Transverse colon (tissue), 4 donors: ENCODE measurements around the gene GNG13.

Experiments used
- POLR2AphosphoS5 ChIP-seq, 3 donors: sonication (generic); formaldehyde crosslinking; IDR thresholded peaks; one replicate each; pipeline ENCODE4 v1.6.1; 2016; ENCODE audit warnings: antibody characterized with exemption in 3 of 3
- TF ChIP-seq, protein P1 (sequence below), 5 experiments: fragments of 200-600 bp in 3 of 5; fragments of 450-650 bp in 2 of 5; sonication (generic) in 3 of 5; IDR thresholded peaks; 1 replicate in 2 of 5; 2 replicates in 3 of 5; pipeline ENCODE4 v1.5.1; 2016 to 2017; ENCODE audit warnings: antibody characterized with exemption in 5 of 5, inconsistent platforms in 3 of 5, mild to moderate bottlenecking in 2 of 5, moderate library complexity in 1 of 5

- TF ChIP-seq, protein P1, sequence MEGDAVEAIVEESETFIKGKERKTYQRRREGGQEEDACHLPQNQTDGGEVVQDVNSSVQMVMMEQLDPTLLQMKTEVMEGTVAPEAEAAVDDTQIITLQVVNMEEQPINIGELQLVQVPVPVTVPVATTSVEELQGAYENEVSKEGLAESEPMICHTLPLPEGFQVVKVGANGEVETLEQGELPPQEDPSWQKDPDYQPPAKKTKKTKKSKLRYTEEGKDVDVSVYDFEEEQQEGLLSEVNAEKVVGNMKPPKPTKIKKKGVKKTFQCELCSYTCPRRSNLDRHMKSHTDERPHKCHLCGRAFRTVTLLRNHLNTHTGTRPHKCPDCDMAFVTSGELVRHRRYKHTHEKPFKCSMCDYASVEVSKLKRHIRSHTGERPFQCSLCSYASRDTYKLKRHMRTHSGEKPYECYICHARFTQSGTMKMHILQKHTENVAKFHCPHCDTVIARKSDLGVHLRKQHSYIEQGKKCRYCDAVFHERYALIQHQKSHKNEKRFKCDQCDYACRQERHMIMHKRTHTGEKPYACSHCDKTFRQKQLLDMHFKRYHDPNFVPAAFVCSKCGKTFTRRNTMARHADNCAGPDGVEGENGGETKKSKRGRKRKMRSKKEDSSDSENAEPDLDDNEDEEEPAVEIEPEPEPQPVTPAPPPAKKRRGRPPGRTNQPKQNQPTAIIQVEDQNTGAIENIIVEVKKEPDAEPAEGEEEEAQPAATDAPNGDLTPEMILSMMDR (IDR thresholded peaks at IDR 0.05): no peak
- TF ChIP-seq POLR2AphosphoS5 (IDR thresholded peaks at IDR 0.05): no peak
These were observed 42.4 kb upstream of the GNG13 start for GRCh38 chr16:842711-843560.
